Limb (tissue), 2 donors: ENCODE results near the gene KRT17.
"Not testable (repeated sequence)": the region's sequence is repeated elsewhere in the genome, so short reads cannot be mapped to it uniquely, and the experiment has no call there.

ENCODE experiments used
- DNase-seq, 2 donors: peaks; one replicate each; pipeline ENCODE4 v3.0.0-alpha.2; 2016; ENCODE audit errors: extremely low spot score in 2 of 2

Gene KRT17

DNA sequence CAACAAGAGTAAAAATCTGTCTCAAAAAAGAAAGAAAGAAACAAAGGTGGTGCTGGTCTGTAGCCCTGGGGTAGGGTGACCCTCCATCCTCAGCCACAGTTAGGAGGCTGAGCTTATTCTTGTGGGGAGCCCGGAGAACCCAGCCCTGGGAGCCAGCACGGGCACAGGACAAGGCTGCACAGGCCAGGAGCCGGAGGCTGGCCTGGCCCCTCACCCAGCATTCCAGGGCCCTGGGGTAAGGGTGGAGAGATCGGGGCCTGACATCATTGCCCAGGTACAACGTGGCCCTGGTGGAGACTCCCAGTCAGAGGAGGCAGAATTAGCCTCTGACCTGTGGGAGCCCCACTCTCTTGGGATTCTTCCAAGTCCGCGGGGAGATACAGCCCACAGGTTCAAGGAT lies 10.3 kb upstream of the KRT17 start:
- no peak for DNase-seq

GRCh38 chr17:41633556-41634199 lies 9.3 kb upstream of the KRT17 start:
- DNase-seq = no peak

- no peak for DNase-seq
These were observed 8.2 kb upstream of the KRT17 start for GRCh38 chr17:41632482-41633105.

- no peak for DNase-seq
These were observed 7.5 kb upstream of the KRT17 start for GRCh38 chr17:41631898-41632285.

- DNase-seq = no peak
These were observed 6.9 kb upstream of the KRT17 start for GRCh38 chr17:41631025-41631897.

DNA sequence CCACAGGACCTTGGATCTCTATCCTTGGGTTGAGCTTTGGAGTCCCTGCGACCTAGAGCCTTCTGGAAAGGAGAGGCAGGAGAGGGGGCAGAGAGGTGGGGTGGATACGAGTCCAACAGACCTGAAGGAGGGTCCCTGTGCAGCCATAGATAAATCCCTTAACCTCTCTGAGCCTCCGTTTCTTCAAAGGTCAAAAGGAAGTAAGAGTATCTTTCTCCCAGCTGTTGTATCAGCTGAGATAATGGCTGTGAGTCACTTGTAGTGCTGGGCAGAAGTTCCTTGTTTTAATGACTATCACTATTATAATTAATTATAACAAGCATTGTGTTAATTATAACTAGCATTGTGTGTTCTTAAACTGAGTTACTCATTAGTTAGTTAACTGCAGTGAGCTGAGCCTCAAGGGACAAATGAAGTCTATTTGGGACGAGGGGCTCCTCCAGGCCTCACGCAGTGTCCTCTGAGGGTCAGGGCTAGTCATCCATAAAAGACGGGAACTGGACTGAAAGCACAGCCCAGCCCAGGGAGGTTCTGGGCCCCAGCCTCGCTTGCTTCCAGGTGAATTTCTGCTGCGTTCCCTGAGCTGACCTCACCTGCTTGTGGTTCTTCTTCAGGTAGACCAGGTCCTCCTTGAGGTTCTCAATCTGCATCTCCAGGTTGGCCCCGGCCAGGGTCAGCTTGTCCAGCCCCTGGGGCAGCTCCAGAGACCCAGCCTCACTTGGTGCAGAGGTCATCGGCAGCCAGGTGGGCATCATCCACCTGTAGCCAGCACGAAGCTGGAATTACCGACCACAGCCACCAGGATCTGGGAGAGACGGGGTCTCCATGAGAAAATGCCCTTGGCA lies 5.7 kb upstream of the KRT17 start:
- no peak for DNase-seq

DNA sequence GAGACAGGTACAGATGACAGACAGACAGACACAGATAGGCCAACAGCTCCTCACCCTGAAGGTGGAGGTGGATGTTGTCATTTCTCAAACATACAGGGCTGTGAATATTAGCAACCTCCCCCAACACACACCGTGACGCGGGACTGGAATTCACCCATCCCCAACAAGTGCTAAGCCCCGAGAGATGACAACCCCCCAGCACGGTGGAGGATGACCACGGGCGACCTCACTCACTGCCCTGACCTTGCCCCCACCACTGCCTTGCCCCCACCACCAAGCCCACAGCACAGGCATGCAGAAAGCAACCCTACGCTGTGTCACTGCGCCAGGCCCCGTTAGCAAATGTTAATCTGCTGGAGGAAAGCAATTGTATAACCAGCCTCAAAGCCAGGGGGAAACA lies 4.9 kb upstream of the KRT17 start:
- DNase-seq = no peak

- peak in 1 of 2 donors; percentile 17 for DNase-seq
These were observed 4.4 kb upstream of the KRT17 start for GRCh38 chr17:41628621-41629255.

DNA sequence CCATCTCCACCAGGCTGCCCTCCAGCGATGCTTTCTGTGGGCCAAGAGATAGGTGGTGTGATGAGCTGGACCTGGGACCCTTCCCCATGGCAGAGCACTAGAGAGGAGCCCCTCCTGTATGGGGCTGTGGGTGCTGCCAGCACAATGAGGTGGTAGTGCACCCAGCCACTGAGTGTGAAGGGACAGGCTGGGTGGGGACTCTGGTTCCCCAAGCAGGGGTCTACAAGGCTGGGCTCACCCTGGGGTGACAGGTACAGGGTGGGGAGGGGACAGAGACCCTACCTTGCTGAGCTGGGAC lies 3.6 kb upstream of the KRT17 start:
- DNase-seq = not testable (repeated sequence)

DNA sequence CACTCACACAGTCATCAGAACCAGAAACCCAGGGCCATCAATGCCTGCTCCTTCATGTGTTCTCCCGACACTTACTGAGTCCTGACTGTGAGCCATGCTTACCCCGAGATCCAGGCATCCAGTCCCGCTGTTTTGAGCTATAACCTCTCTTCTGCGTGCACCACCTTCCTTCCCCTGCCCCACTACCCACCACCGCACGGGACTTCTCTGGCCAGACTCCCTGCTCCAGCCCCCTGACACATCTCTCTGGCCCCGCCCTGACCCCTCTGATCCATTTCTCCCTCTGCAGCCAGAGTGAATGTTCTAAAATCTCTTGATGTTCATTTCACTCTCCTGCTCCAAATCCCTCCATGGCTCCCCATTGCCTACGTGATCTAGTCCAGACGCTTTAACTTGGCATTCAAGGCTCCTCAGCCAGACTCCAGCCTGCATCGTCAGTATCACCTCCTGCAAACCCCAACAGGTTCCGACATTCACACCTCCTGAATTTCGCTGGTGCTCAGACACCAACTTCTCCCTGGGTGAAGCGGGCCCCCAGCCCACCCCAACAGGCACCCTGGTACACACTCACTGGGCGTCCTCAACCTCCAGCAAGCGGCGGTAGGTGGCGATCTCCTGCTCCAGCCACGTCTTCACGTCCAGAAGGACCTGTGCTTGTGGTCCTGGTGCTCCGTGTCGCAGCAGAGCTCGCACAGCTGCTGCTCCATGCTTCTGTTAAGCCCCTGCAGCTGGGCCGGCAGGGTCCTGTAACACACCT lies 3.1 kb upstream of the KRT17 start:
- DNase-seq = peak in 1 of 2 donors; percentile 26

DNA sequence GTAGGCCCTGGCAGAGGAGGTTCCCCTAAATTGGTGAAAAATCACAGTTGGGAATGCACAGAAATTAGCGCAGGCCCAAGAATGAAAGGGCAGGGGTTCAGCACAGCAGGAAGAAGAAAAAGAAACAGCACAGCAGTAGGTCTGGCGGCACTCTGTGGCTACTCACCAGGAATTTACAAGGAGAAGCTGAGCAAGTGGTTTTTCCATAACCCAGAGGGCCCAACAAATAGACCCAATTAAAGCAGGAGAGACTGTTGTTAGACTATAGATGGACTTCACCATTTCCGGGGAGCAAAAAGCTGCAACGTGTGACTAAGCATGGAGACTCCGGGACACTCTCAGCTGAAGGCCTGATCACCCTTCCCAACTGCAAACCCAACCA lies 2.5 kb upstream of the KRT17 start:
- not testable (repeated sequence) for DNase-seq

DNA sequence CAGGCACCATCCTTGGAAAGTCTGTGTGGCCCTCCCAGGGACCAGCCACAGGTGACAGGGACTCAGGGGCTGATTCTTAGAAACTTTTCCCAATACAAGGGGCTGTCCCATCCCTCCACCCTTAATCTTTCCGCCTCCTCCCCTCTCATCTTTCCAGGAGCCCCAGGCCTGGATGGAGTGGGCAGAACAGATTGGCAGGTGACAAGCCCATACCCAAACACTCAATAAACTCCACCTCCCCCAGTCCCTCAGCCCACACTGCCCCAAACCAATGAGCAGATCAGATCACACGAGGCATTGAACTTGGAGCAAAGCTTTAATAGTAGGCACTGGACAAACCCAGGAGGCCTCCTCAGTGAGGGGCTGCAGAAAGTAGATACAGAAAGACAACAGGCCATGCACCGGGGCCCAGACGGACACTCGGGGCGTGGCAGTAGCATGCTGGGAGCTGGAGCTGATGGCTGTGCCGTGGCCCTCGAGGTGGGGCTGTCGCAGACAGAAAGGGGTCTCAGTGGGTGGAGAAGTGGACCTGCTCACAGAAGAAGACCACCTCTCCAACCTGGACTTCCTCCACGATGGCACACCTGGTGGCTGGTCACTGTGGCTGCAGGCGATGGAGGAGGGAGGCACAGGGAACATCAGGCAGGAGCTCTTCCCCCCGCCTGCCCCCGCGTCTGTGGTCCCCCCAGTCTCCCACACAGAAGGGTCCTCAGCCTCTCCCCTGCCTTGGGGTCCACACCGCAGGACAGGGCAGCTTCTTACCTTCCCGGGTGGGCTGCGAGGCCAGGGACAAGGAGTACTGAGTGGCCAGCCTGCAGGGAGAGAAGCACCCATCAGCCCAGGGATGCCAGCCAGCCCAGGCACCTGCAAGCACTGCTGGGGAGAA lies 1.9 kb upstream of the KRT17 start:
- peak in 1 of 2 donors; percentile 17 for DNase-seq

DNA sequence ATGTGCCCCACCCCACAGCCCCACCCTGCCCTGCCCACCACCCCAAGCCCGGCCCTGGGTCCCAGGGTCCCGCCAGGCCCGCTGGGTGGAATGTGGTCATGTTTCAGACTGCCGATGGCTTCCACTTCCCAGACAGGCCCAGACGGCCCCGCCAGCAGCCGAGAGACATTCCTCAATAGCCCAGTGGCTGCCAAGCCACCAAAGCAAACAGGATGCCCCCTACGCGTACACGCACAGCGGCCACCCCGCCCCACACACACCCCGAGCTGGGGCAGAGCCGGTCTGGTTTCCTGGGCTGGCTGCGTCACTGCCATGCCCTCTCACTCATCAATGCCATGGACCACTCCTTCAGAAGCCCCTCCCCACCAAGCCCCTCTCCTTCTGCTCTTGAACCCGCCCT lies 1.2 kb upstream of the KRT17 start:
- peak in 1 of 2 donors; percentile 44 for DNase-seq

DNA sequence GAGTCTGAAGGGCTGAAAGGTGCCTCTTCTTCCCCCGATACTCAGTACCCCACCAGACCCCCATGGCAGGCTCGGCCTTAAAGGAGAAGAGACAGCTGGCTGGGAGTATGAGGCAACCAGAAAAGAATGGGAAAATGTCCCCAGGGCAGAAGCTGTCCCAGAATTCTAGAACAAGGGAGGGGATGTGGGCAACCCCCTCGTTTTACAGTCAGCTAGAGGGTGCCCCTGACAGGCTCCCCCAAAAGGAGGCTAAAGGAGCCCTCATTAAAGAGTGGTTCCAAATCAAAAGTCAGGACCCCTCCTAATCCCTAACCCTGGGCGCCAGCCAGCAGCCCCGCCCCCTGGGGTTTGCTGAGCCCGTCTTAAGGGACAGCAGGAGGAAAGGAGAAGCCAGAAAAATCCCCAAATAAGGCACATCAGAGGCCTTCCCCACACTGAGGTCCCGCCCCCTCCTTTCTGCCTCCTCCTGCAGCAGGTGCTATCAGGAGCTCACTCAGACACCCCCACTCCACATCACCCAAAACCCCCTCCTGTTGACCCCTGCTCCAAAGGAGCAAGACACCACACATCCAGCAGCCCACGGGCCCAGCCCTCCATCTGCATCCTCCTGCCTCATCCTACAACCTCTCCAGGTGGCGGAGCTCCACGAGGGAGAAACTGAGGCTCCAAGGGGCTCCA lies 1.1 kb downstream of the KRT17 start:
- peak in 1 of 2 donors; percentile 29 for DNase-seq

DNA sequence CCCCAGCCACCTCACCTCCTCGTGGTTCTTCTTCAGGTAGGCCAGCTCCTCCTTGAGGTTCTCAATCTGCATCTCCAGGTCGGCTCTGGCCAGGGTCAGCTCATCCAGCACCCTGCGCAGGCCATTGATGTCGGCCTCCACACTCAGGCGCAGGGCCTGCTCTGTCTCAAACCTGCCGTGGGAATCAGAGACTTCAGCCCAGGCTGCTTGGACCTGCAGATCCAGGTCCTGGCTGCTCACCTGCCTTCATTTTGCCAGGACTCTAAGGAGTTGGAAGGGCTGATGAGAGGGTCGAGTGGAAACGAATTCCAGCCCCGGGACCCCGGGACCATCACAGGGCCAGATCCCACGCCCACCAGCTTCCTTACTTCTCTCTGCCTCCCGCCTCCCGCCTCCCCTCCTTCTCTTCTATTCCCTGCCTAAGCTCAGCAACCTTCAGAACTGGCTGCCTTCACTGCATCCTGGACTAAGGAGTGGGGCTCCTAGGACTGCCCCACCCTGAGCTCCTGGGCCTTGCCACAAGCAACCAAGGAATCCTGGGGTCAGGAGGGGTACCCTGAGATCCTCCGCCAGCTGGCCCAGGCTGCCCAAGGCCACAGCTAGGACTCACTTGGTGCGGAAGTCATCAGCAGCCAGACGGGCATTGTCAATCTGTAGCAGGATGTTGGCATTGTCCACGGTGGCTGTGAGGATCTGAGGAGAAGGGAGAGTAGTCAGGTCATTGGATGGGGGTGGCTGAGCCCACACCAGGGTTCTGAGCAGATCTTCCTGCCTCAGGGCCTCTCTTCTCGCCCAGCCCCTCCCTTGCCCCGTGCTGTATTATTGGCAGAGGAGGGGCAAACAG lies 1.8 kb downstream of the KRT17 start:
- DNase-seq = not testable (repeated sequence)

- peak in 1 of 2 donors; percentile 6 for DNase-seq
These were observed 2.5 kb downstream of the KRT17 start for GRCh38 chr17:41621916-41622315.

GRCh38 chr17:41621435-41621817 lies 2.9 kb downstream of the KRT17 start:
- DNase-seq = not testable (repeated sequence)
